ENCODE data around the gene LMO7.
"Not testable (repeated sequence)": the region's sequence is repeated elsewhere in the genome, so short reads cannot be mapped to it uniquely, and the experiment has no call there.

LMO7 gene

GRCh38 chr13:75770164-75770563 is 134.0 kb downstream of the LMO7 start:
- no peak for DNase-seq (ENCODE audit: low read depth in 1 of 2, low spot score in 1 of 2)

- no peak for DNase-seq (ENCODE audit: low read depth in 1 of 2, low spot score in 1 of 2)
These were observed 134.5 kb downstream of the LMO7 start for GRCh38 chr13:75770592-75771011.

GRCh38 chr13:75771226-75771625 is 135.1 kb downstream of the LMO7 start:
- no peak for DNase-seq (ENCODE audit: low read depth in 1 of 2, low spot score in 1 of 2)

GRCh38 chr13:75771818-75772217 is 135.7 kb downstream of the LMO7 start:
- no peak for DNase-seq (ENCODE audit: low read depth in 1 of 2, low spot score in 1 of 2)

GRCh38 chr13:75774176-75774575 is 138.0 kb downstream of the LMO7 start:
- DNase-seq (ENCODE audit: low read depth in 1 of 2, low spot score in 1 of 2): no peak

GRCh38 chr13:75776550-75776949 is 140.4 kb downstream of the LMO7 start:
- DNase-seq (ENCODE audit: low read depth in 1 of 2, low spot score in 1 of 2): no peak

GRCh38 chr13:75779393-75779792 is 143.3 kb downstream of the LMO7 start:
- DNase-seq (ENCODE audit: low read depth in 1 of 2, low spot score in 1 of 2): no peak

- DNase-seq (ENCODE audit: low read depth in 1 of 2, low spot score in 1 of 2): not testable (repeated sequence)
These were observed 144.0 kb downstream of the LMO7 start for GRCh38 chr13:75780103-75780502.

GRCh38 chr13:75782985-75783384 is 146.9 kb downstream of the LMO7 start:
- no peak for DNase-seq (ENCODE audit: low read depth in 1 of 2, low spot score in 1 of 2)

- DNase-seq (ENCODE audit: low read depth in 1 of 2, low spot score in 1 of 2): no peak
These were observed 147.9 kb downstream of the LMO7 start for GRCh38 chr13:75784003-75784402.

GRCh38 chr13:75785130-75785529 is 149.0 kb downstream of the LMO7 start:
- DNase-seq (ENCODE audit: low read depth in 1 of 2, low spot score in 1 of 2): no peak

- no peak for DNase-seq (ENCODE audit: low read depth in 1 of 2, low spot score in 1 of 2)
These were observed 151.3 kb downstream of the LMO7 start for GRCh38 chr13:75787249-75787928.

- no peak for DNase-seq (ENCODE audit: low read depth in 1 of 2, low spot score in 1 of 2)
These were observed 152.4 kb downstream of the LMO7 start for GRCh38 chr13:75788481-75788981.

- DNase-seq (ENCODE audit: low read depth in 1 of 2, low spot score in 1 of 2): no peak
These were observed 153.5 kb downstream of the LMO7 start for GRCh38 chr13:75789451-75790197.

- DNase-seq (ENCODE audit: low read depth in 1 of 2, low spot score in 1 of 2): no peak
These were observed 154.3 kb downstream of the LMO7 start for GRCh38 chr13:75790198-75790970.

GRCh38 chr13:75792526-75793187 is 156.5 kb downstream of the LMO7 start:
- DNase-seq (ENCODE audit: low read depth in 1 of 2, low spot score in 1 of 2): no peak

GRCh38 chr13:75793188-75793567 is 157.0 kb downstream of the LMO7 start:
- DNase-seq (ENCODE audit: low read depth in 1 of 2, low spot score in 1 of 2): not testable (repeated sequence)

GRCh38 chr13:75794663-75795062 is 158.5 kb downstream of the LMO7 start:
- DNase-seq (ENCODE audit: low read depth in 1 of 2, low spot score in 1 of 2): no peak

- no peak for DNase-seq (ENCODE audit: low read depth in 1 of 2, low spot score in 1 of 2)
These were observed 159.1 kb downstream of the LMO7 start for GRCh38 chr13:75795274-75795673.

- DNase-seq (ENCODE audit: low read depth in 1 of 2, low spot score in 1 of 2): no peak
These were observed 160.7 kb downstream of the LMO7 start for GRCh38 chr13:75796825-75797224.

GRCh38 chr13:75797239-75797638 is 161.1 kb downstream of the LMO7 start:
- no peak for DNase-seq (ENCODE audit: low read depth in 1 of 2, low spot score in 1 of 2)
